SK-N-SH treated with all-trans-retinoic acid at 6 μM for 48 hours (cell line): ENCODE measurements around the gene AKR1B1.

Experiments used
- ATAC-seq: fragments of 200-7000 bp; cut with Tn5 transposase; 3 replicates; pipeline ENCODE4 v1.9.1; 2020; ENCODE audit warnings: mild to moderate bottlenecking, moderate library complexity
- ARNTL ChIP-seq: fragments of 450-650 bp; formaldehyde crosslinking; IDR thresholded peaks from 2 replicates; pipeline ENCODE4 v1.5.0; 2020; ENCODE audit warnings: low read depth, mild to moderate bottlenecking, moderate library complexity, borderline replicate concordance
- BACH2 ChIP-seq: fragments of 250-450 bp; sonication (Bioruptor Pico); IDR thresholded peaks from 2 replicates; pipeline ENCODE4 v1.9.0; 2021; ENCODE audit warnings: mild to moderate bottlenecking, borderline replicate concordance
- CREB5 ChIP-seq: fragments of 250-450 bp; sonication (Bioruptor Pico); IDR thresholded peaks from 2 replicates; pipeline ENCODE4 v1.5.1; 2020; ENCODE audit warnings: low read depth, mild to moderate bottlenecking, moderate library complexity
- CSDC2 ChIP-seq: fragments of 250-450 bp; sonication (Bioruptor Pico); IDR thresholded peaks from 2 replicates; pipeline ENCODE4 v1.5.0; 2020; ENCODE audit warnings: mild to moderate bottlenecking, moderate library complexity
- CSRNP3 ChIP-seq: fragments of 250-450 bp; sonication (Bioruptor Pico); IDR thresholded peaks from 2 replicates; pipeline ENCODE4 v1.5.1; 2021; ENCODE audit warnings: mild to moderate bottlenecking, moderate library complexity
- ESRRG ChIP-seq: fragments of 250-450 bp; sonication (Bioruptor Pico); IDR thresholded peaks from 2 replicates; pipeline ENCODE4 v1.6.1; 2021; ENCODE audit warnings: mild to moderate bottlenecking
- GLIS3 ChIP-seq: fragments of 250-450 bp; sonication (Bioruptor Pico); IDR thresholded peaks from 2 replicates; pipeline ENCODE4 v1.5.0; 2020; ENCODE audit warnings: mild to moderate bottlenecking, moderate library complexity
- ISL1 ChIP-seq: fragments of 250-450 bp; sonication (Bioruptor Pico); IDR thresholded peaks from 2 replicates; pipeline ENCODE4 v2.1.2; 2022; ENCODE audit warnings: mild to moderate bottlenecking, moderate library complexity
- OSR1 ChIP-seq: fragments of 250-450 bp; sonication (Bioruptor Pico); IDR thresholded peaks from 2 replicates; pipeline ENCODE4 v1.8.0; 2022; ENCODE audit warnings: moderate library complexity, mild to moderate bottlenecking, inconsistent platforms
- PATZ1 ChIP-seq: fragments of 250-450 bp; sonication (Bioruptor Pico); IDR thresholded peaks from 2 replicates; pipeline ENCODE4 v1.8.0; 2020; ENCODE audit warnings: mild to moderate bottlenecking, moderate library complexity, borderline replicate concordance
- POU6F1 ChIP-seq: fragments of 250-450 bp; sonication (Bioruptor Pico); IDR thresholded peaks from 2 replicates; pipeline ENCODE4 v1.8.0; 2021; ENCODE audit warnings: low read depth, mild to moderate bottlenecking, moderate library complexity, borderline replicate concordance
- PPARA ChIP-seq: fragments of 250-450 bp; sonication (Bioruptor Pico); IDR thresholded peaks from 2 replicates; pipeline ENCODE4 v1.5.0; 2020; ENCODE audit warnings: mild to moderate bottlenecking, borderline replicate concordance
- SNAI2 ChIP-seq: fragments of 250-450 bp; sonication (Bioruptor Pico); IDR thresholded peaks from 2 replicates; pipeline ENCODE4 v1.5.0; 2020; ENCODE audit warnings: mild to moderate bottlenecking, moderate library complexity
- TCF4 ChIP-seq: fragments of 250-450 bp; sonication (Bioruptor Pico); IDR thresholded peaks from 2 replicates; pipeline ENCODE4 v1.8.0; 2021; ENCODE audit warnings: mild to moderate bottlenecking, moderate library complexity, borderline replicate concordance
- TOX ChIP-seq: fragments of 250-450 bp; sonication (Bioruptor Pico); IDR thresholded peaks from 2 replicates; pipeline ENCODE4 v1.8.0; 2021; ENCODE audit warnings: mild to moderate bottlenecking, moderate library complexity, borderline replicate concordance
- TSHZ2 ChIP-seq: fragments of 250-450 bp; sonication (Bioruptor Pico); IDR thresholded peaks from 2 replicates; pipeline ENCODE4 v1.5.0; 2020; ENCODE audit warnings: mild to moderate bottlenecking, moderate library complexity
- ZC3H10 ChIP-seq: fragments of 250-450 bp; sonication (Bioruptor Pico); IDR thresholded peaks from 2 replicates; pipeline ENCODE4 v1.5.1; 2021; ENCODE audit warnings: mild to moderate bottlenecking, moderate library complexity
- ZFP3 ChIP-seq: fragments of 250-450 bp; sonication (Bioruptor Pico); IDR thresholded peaks from 2 replicates; pipeline ENCODE4 v1.5.0; 2020; ENCODE audit warnings: mild to moderate bottlenecking, moderate library complexity
- ZFP30 ChIP-seq: fragments of 450-650 bp; formaldehyde crosslinking; IDR thresholded peaks from 2 replicates; pipeline ENCODE4 v1.5.0; 2022; ENCODE audit warnings: mild to moderate bottlenecking, moderate library complexity
- ZNF565 ChIP-seq: fragments of 450-650 bp; formaldehyde crosslinking; conservative IDR thresholded peaks from 2 replicates; pipeline ENCODE4 v1.5.0; 2020; ENCODE audit warnings: low read depth, mild to moderate bottlenecking, moderate library complexity
- ZNF70 ChIP-seq: fragments of 450-650 bp; formaldehyde crosslinking; IDR thresholded peaks from 2 replicates; pipeline ENCODE4 v1.5.0; 2020; ENCODE audit warnings: mild to moderate bottlenecking, moderate library complexity
- ZNF8 ChIP-seq: fragments of 450-650 bp; formaldehyde crosslinking; IDR thresholded peaks from 2 replicates; pipeline ENCODE4 v1.5.0; 2020; ENCODE audit warnings: mild to moderate bottlenecking, moderate library complexity

Gene AKR1B1

GRCh38 chr7:134400859-134401258 is 58.0 kb downstream of the AKR1B1 start:
- no peak for ATAC-seq
- TF ChIP-seq BACH2 (CRISPR knock-in tag) (no peak), PPARA (CRISPR knock-in tag) (no peak), TSHZ2 (CRISPR knock-in tag) (no peak), ISL1 (no peak), ARNTL (CRISPR knock-in tag) (no peak), ZC3H10 (CRISPR knock-in tag) (no peak), ZFP30 (CRISPR knock-in tag) (no peak), ZNF70 (CRISPR knock-in tag) (no peak), GLIS3 (CRISPR knock-in tag) (no peak), CSDC2 (no peak), OSR1 (CRISPR knock-in tag) (no peak), TOX (CRISPR knock-in tag) (no peak)

- TF ChIP-seq OSR1 (CRISPR knock-in tag) (no peak), ZNF70 (CRISPR knock-in tag) (no peak), ZC3H10 (CRISPR knock-in tag) (no peak), CSDC2 (no peak), ZNF565 (CRISPR knock-in tag) (no peak), GLIS3 (CRISPR knock-in tag) (no peak), ESRRG (CRISPR knock-in tag) (no peak), ZFP30 (CRISPR knock-in tag) (no peak), POU6F1 (CRISPR knock-in tag) (no peak), ZNF8 (CRISPR knock-in tag) (no peak), SNAI2 (CRISPR knock-in tag) (no peak), PATZ1 (no peak), CREB5 (CRISPR knock-in tag) (no peak)
- no peak for ATAC-seq
These were observed 62.9 kb downstream of the AKR1B1 start for GRCh38 chr7:134396031-134396430.

- TF ChIP-seq CREB5 (CRISPR knock-in tag) = no peak
- TF ChIP-seq ZNF565 (CRISPR knock-in tag) = no peak
- TF ChIP-seq POU6F1 (CRISPR knock-in tag) = no peak
- TF ChIP-seq ZC3H10 (CRISPR knock-in tag) = no peak
- no peak for TF ChIP-seq ZNF8 (CRISPR knock-in tag)
- no peak for TF ChIP-seq ZNF70 (CRISPR knock-in tag)
- TF ChIP-seq OSR1 (CRISPR knock-in tag) = no peak
- no peak for TF ChIP-seq ARNTL (CRISPR knock-in tag)
- no peak for TF ChIP-seq SNAI2 (CRISPR knock-in tag)
- no peak for TF ChIP-seq CSRNP3 (CRISPR knock-in tag)
- TF ChIP-seq TCF4 (CRISPR knock-in tag) = no peak
- no peak for TF ChIP-seq PATZ1
- no peak for TF ChIP-seq ZFP3 (CRISPR knock-in tag)
- TF ChIP-seq BACH2 (CRISPR knock-in tag) = no peak
- TF ChIP-seq TOX (CRISPR knock-in tag) = no peak
- ATAC-seq = no peak
These were observed 63.3 kb downstream of the AKR1B1 start for GRCh38 chr7:134395604-134396003.
